ENCODE data around the gene RHOT2. TPM values are rescaled to one million over a fixed set of nuclear protein-coding genes. Genes with fewer than 3 reads are reported as not detected.

RHOT2 gene
- total RNA-seq, 4 donors from 2014 or later: 50.2 to 64.0 (median 55.0) TPM

GRCh38 chr16:714558-715476, 46.9 kb downstream of the RHOT2 start, which contains the start of gene METRN:
Gene METRN, plus strand, starts transcription at chr16:715118. Its CDS starts 172 bp downstream, at chr16:715290.
- peak; percentile 94 for ATAC-seq
- H3K4me3 ChIP-seq: peak within 1 kb of the TSS; percentile 73 to 79
- TF ChIP-seq, protein P1, sequence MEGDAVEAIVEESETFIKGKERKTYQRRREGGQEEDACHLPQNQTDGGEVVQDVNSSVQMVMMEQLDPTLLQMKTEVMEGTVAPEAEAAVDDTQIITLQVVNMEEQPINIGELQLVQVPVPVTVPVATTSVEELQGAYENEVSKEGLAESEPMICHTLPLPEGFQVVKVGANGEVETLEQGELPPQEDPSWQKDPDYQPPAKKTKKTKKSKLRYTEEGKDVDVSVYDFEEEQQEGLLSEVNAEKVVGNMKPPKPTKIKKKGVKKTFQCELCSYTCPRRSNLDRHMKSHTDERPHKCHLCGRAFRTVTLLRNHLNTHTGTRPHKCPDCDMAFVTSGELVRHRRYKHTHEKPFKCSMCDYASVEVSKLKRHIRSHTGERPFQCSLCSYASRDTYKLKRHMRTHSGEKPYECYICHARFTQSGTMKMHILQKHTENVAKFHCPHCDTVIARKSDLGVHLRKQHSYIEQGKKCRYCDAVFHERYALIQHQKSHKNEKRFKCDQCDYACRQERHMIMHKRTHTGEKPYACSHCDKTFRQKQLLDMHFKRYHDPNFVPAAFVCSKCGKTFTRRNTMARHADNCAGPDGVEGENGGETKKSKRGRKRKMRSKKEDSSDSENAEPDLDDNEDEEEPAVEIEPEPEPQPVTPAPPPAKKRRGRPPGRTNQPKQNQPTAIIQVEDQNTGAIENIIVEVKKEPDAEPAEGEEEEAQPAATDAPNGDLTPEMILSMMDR (IDR thresholded peaks at IDR 0.05): no peak
- TF ChIP-seq POLR2A (IDR thresholded peaks at IDR 0.05) (no peak), POLR2AphosphoS5 (IDR thresholded peaks at IDR 0.05) (no peak), EP300 (IDR thresholded peaks at IDR 0.05) (no peak)
- peak within 1 kb of the TSS in 3 of 4 donors; percentile 64 to 80 (median 74) for H3K27ac ChIP-seq
- WGBS, 2 donors (ENCODE audit: low coverage in 1 of 2): 0% methylated on average over 1 to 3 of the region's 108 CpGs
- peaks cover 0 to 6% of the 10 kb centered on the region in 2 donors for H3K36me3 ChIP-seq
- H3K4me1 ChIP-seq: peaks cover 0 to 61% (median 18%) of the 10 kb centered on the region in 3 donors
- peaks cover 27% of the 10 kb centered on the region for H3K27me3 ChIP-seq
- no peaks in the 10 kb centered on the region for H3K9me3 ChIP-seq

- H3K4me3 ChIP-seq: peak overlapping the region; percentile 73 to 79
- H3K27ac ChIP-seq: peak overlapping the region in 3 of 4 donors; percentile 64 to 80 (median 74)
- ATAC-seq: no peak
- no peaks in the 10 kb centered on the region for H3K9me3 ChIP-seq
- no peak for TF ChIP-seq EP300 (IDR thresholded peaks at IDR 0.05)
- no peak for TF ChIP-seq POLR2AphosphoS5 (IDR thresholded peaks at IDR 0.05)
- TF ChIP-seq, protein P1 (IDR thresholded peaks at IDR 0.05): peak in 2 of 4 experiments; percentile 23 to 24
- TF ChIP-seq POLR2A (IDR thresholded peaks at IDR 0.05): no peak
- H3K27me3 ChIP-seq: peaks cover 18% of the 10 kb centered on the region
- peaks cover 0 to 6% of the 10 kb centered on the region in 2 donors for H3K36me3 ChIP-seq
- H3K4me1 ChIP-seq: peaks cover 0 to 61% (median 23%) of the 10 kb centered on the region in 3 donors
- WGBS, 2 donors (ENCODE audit: low coverage in 1 of 2): no CpG with 5 or more reads among the region's 74 CpGs
Measured at GRCh38 chr16:715477-716199, 47.7 kb downstream of the RHOT2 start.

DNA sequence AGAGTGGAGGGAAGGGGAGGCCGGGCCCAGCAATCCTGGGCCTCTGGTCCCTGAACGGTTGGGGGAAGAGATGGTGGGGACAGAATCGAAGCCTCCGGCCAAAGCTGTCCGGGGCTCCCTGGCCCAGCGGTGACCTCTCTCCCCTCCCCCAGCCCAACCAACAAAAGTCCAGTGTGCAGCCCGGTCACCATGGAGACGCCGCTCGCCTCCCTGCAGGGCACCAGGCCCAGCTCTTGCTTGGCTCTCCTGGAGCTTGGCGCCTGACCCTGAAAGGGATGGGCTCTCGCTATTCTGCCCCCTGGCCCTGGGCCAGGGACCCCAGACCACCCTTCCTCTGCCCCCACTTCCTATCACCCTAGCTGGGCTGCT, 48.3 kb downstream of the RHOT2 start:
- ATAC-seq: no peak
- H3K36me3 ChIP-seq: peaks cover 0 to 6% of the 10 kb centered on the region in 2 donors
- 11% methylated on average over 5 of the region's 12 CpGs; no CpG with 5 or more reads in 1 of the 2 donors for WGBS, 2 donors (ENCODE audit: low coverage in 1 of 2)
- H3K27me3 ChIP-seq: peaks cover 13% of the 10 kb centered on the region
- peaks cover 0 to 62% (median 23%) of the 10 kb centered on the region in 3 donors for H3K4me1 ChIP-seq
- H3K27ac ChIP-seq: peak overlapping the region in 2 of 4 donors; percentile 64 to 80
- peak overlapping the region in 1 of 2 donors; percentile 79 for H3K4me3 ChIP-seq
- H3K9me3 ChIP-seq: no peaks in the 10 kb centered on the region
- TF ChIP-seq, protein P1 (IDR thresholded peaks at IDR 0.05): no peak
- no peak for TF ChIP-seq POLR2AphosphoS5 (IDR thresholded peaks at IDR 0.05)
- no peak for TF ChIP-seq EP300 (IDR thresholded peaks at IDR 0.05)
- no peak for TF ChIP-seq POLR2A (IDR thresholded peaks at IDR 0.05)

DNA sequence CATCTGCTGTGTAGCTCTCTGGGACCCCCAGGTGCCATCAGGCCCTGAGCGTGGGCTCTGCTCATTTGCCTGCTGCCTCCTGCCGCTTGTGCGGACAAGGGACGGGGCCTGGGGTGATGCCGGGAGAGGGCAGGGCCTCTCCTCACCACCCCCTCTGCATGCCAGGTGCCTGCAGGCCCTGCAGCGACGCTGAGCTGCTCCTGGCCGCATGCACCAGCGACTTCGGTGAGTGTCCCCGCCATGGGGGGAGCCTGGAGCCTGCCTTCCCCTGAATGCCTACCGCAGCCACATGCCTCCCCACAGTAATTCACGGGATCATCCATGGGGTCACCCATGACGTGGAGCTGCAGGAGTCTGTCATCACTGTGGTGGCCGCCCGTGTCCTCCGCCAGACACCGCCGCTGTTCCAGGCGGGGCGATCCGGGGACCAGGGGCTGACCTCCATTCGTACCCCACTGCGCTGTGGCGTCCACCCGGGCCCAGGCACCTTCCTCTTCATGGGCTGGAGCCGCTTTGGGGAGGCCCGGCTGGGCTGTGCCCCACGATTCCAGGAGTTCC, 48.9 kb downstream of the RHOT2 start:
- no peaks in the 10 kb centered on the region for H3K9me3 ChIP-seq
- H3K36me3 ChIP-seq: peaks cover 0 to 7% of the 10 kb centered on the region in 2 donors
- ATAC-seq: no peak
- no peak overlapping the region for H3K27ac ChIP-seq
- no peak overlapping the region for H3K4me3 ChIP-seq
- WGBS, 2 donors (ENCODE audit: low coverage in 1 of 2): 92% methylated on average over 2 of the region's 29 CpGs; no CpG with 5 or more reads in 1 of the 2 donors
- peaks cover 6% of the 10 kb centered on the region for H3K27me3 ChIP-seq
- TF ChIP-seq POLR2AphosphoS5 (IDR thresholded peaks at IDR 0.05) (no peak), POLR2A (IDR thresholded peaks at IDR 0.05) (no peak), EP300 (IDR thresholded peaks at IDR 0.05) (no peak)
- TF ChIP-seq, protein P1 (IDR thresholded peaks at IDR 0.05): no peak
- H3K4me1 ChIP-seq: peaks cover 0 to 62% (median 28%) of the 10 kb centered on the region in 3 donors
